Myocyte (in vitro differentiated cells): ENCODE data around the gene PAQR7. TPM values are rescaled to one million over a fixed set of nuclear protein-coding genes. Genes with fewer than 3 reads are reported as not detected.
A peak's percentile ranks its signal among the peaks of the same experiment; 100 is the strongest.
"Not testable (repeated sequence)": the region's sequence is repeated elsewhere in the genome, so short reads cannot be mapped to it uniquely, and the experiment has no call there.

Experiments
- DNase-seq: peaks from one replicate; pipeline ENCODE4 v3.0.0-alpha.2; 2012; ENCODE audit warnings: low read depth
- total RNA-seq: library from RNA; depleted of rRNA; stranded (reverse); fragments of >200 nt; gene quantifications from 2 replicates; pipeline ENCODE4 v1.2.3, GENCODE V29; 2014

Gene PAQR7
- total RNA-seq, 1 donor from 2014 or later: 6.3 TPM

DNA sequence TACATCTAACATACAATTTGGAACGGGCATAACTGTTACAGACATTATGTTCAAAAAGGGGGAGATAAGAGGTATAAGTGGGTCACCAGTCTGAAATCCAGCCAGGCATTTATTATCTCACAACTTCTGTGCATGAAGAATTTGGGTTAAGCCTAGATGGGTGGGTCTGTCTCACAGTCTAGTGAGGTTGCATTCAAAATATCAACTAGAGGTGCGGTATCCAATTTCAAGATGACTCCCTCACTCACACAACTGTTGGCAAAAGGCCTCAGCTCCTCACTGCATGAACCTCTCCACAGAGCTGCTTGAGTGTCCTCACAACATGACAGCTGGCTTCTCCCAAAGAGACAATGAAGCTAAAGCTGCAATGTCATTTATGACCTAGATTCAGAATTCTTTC lies 21.0 kb downstream of the PAQR7 start:
- peak; percentile 65 for DNase-seq

- DNase-seq: peak; percentile 31
Measured at GRCh38 chr1:25848531-25848930, 27.0 kb downstream of the PAQR7 start.

DNA sequence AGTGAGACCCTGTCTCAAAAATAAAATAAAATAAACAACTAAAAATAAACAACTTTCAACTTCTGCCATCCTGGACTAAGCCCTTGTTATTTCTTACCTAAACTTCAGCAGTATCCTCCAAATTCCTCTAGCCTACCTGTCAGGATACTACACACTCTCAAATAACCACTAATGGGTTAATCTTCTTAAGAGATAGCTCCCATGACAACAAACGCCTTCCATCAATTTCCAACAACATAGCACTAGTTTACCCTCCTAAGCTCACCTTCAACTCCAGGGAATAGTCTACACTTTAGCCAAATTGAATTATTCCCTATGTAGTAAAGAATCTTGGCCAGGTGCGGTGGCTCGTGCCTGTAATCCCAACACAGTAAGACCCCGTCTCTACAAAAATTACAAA lies 27.6 kb downstream of the PAQR7 start:
- no peak for DNase-seq

GRCh38 chr1:25845664-25846063 lies 29.8 kb downstream of the PAQR7 start:
- no peak for DNase-seq

DNA sequence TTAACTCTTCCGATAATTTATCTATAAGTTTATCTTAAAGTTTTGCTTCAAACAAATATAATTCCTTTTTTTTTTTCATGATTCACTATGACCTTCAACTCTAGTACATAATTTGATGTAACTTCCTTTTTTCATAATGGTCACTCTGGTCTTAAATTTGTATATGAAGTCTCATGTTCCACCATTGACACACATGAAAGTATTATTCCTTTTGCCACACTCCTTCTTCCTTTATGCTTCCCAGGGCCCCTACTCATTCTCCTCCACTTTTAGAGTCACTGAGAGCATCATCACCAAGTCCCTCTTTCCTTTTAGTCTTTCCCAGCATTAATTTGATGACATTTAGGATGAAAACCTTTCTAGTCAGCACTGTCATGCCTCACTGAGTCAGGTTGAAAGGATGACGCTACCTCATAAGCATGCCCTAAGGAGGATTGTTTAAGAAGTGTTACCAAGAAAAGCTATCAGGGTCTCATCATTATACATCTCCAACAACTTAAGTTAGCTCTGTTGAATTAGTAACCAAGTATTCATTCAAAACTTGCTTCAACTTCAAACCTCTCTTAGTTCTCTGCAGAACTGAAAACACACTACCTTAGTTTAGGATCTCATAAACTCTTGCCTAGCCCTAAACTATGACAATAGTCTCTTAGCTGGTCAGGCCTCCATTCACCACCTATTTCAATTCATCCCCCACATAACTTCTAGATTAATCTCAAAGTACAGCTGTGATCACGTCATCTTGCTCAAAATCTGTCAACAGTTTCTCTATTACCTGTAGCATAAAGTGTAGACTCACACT lies 30.8 kb downstream of the PAQR7 start:
- DNase-seq: no peak

DNA sequence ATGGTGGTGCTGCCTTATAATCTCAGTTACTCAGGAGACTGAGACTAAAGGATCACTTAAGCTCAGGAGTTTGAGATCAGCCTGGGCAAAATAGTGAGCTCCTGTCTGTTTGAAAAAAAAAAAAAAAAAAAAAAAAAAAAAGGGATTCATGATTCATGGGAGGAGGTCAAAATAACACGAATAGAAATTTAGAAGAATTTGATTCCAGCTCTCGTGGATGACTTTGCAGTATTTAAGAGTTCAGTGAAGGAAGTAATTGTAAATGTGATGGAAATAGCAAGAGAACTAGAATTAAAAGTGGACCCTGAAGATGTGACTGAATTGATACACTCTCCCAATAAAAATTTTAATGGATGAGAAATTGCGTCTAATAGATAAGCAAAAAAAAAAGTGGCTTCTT lies 32.0 kb downstream of the PAQR7 start:
- no peak for DNase-seq

DNA sequence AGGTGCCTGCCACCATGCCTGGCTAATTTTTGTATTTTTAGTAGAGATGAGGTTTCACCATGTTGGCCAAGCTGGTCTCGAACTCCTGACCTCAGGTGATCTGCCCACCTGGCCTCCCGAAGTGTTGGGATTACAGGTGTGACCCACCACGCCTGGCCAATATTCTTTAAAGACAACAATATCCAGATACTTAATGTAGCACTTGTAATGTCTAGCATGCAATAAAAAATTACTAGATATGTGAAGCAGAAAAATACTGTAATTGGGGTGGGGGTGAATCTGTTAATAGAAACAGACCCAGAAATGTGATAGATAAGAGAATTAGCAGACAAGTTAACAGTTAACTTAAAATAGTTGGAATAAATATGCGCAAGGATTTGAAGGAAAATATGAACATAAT lies 35.7 kb downstream of the PAQR7 start:
- DNase-seq: not testable (repeated sequence)

- DNase-seq: no peak
Measured at GRCh38 chr1:25837262-25837875, 38.1 kb downstream of the PAQR7 start.

GRCh38 chr1:25836695-25837094 lies 38.8 kb downstream of the PAQR7 start:
- no peak for DNase-seq

DNA sequence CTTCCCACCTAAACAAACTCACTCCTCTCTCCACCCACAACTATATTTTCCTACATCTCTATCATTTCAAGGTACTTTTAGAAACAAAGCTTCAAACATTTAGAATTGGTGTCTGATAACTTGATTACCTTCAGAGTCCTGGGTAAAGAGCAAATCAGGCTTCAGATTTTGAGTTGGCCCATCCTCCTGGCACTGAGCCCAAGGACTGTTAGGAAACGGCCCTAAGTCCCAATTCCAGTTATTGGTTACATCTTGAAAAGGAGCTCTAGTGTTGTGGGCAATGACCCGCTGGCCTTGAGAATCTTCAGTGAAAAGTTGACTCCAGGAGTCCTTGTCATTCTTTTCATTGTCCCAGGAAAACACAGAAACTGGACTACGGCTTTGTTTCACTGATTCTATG lies 40.6 kb downstream of the PAQR7 start:
- DNase-seq: no peak

DNA sequence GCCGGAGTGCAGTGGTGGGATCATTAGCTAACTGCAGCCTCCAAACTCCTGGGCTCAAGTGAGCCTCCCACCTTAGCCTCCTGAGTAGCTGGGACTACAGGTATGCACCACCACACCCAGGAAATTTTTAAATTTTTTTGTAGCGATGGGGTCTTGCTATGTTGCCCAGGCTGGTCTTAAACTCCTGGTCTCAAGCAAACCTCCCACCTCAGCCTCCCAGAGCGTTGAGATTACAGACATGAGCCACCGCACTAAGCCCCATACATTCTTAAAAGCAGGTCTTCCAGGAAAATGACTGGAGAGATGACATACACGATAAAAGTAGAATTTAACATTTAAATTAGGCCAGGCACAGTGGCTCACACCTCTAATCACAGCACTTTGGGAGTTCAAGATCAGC lies 42.4 kb downstream of the PAQR7 start:
- no peak for DNase-seq

DNA sequence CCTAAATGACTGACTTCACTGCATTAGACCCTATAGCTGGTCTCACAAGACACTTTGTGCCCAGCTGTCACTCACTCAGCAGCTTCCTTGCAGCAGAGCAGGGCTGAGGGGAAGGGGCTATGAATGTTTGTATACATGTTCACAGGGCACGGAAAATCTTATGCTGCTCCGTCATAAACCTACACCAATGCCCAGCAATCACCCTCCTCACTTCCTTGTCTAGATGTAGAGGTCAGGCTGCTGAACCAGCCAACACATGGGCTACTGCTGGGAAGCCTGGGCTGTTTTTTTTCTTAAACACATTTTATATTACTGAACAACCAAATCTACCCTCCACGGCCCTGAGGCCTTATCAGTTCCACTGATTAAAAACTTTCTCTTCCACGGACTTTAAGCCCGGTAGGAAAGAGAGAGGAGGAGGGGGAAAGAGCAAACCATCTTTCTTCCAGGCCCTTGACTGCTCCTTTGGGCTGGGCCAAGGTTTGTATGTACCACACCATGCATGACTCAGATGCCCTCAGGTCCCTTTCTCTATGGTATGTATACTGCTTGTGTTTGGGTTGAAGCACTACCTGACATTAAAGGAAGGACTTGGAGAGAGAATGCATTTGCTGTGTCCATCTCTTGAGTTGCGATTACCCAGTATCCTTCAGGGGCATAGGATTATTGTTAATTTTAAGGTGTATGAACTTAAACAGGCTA lies 43.0 kb downstream of the PAQR7 start:
- DNase-seq: no peak

DNA sequence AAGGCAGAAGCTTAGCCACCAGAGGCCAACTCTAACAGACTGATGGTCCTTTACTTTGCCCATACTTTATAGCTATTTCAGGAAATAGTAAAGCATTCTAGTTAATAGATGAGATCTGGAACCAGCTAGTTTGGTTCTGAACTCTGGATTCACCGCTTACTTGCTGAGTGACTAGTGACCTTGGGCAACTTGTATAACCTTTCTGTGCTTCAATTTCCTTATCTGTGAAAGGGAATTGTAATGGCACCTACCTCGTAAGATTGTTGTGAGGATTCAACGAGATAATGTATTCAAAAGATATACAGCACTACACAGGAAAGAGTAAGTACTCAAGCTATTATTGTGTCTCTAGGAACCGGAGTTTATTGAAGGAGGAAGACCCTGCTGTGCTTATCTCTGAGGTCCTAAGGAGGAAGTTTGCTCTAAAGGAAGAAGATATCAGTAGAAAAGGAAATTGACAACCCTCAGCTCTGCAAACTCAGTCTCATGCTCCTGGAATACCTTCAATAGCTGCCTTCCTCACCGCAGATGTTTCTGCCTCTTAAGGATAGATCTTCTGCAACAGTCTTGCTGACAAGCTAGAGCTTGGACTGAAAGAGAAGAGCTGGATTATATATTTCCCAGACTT lies 43.8 kb downstream of the PAQR7 start:
- DNase-seq: no peak

DNA sequence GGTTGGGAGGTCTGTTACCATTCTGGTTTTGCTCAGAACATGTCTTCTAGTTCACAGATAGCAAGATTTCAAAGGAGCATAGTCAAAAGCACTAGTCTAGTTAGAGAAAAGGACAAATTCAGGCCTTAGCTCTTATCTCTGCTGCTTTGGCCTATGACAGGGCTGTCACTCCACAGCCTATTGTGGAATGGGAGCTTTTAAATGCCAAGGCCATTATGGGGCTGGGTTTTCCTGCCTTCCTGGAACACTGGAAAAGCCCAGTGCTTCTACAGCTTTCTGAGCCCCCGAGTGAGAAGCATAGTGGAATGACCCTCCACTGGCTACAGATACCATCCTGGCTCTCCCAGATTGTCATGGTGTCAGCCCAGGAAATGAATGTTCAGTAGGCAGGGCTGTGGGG lies 46.5 kb downstream of the PAQR7 start:
- no peak for DNase-seq

- no peak for DNase-seq
Measured at GRCh38 chr1:25828491-25828890, 47.0 kb downstream of the PAQR7 start.

DNA sequence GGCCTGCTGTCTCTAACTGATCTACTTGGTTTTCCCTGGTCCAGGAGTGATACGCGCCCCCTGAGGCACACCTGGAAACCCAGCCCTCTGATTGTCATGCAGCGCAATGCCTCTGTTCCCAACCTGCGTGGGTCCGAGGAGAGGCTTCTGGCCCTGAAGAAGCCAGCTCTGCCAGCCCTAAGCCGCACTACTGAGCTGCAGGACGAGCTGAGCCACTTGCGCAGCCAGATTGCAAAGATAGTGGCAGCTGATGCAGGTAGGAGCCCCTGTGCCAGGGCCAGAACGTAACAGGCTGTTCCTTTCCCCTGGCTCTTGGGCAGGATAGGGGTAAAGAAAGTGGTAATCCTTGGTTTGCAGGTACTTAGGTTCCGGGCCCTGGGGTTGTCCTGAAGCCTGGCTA lies 48.9 kb downstream of the PAQR7 start:
- no peak for DNase-seq

DNA sequence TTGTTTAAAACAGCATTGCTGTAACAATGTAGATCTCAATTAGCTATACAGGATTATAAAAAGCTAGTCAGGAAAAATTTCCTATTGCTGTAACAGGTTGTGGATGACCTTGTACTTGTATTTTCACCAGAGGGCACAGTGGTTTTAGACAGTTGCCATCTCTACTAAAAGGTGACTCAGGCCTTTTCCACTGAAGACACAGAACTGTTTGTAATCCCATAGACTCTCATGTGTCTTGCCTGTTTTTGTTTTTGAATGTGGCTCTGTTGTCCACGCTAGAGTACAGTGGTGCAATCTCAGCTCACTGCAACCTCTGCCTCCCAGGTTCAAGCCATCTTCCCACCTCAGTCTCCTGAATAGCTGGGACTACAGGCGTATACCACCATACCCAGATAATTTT lies 49.9 kb downstream of the PAQR7 start:
- DNase-seq: peak; percentile 63

DNA sequence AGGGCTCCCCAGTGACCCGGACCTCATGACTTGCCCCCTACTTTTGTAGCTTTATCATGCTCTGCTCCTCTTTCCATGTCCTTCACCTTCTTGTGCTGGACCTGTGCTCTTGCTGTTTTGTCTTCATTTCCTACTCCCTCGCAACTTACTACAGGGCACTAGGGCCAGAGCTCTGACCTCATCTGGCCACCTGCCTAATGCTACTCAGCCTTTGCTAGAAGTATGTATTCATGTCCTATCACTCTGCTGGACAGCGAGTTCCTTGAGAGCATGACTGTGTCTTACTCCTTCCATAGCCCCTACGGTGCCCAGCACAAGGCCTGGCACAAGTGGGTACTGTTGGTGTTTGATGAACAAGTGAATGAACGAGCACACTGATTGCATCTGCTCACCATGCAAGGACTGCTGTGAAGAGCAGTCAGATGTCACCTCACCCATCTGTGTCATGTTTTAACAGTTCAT lies 53.8 kb downstream of the PAQR7 start:
- peak; percentile 30 for DNase-seq

GRCh38 chr1:25821112-25821476 lies 54.4 kb downstream of the PAQR7 start:
- no peak for DNase-seq

- DNase-seq: peak; percentile 49
Measured at GRCh38 chr1:25820247-25821111, 55.0 kb downstream of the PAQR7 start.
